K562 (cell line): ENCODE data around the gene DNASE1L3. TPM values are rescaled to one million over a fixed set of nuclear protein-coding genes. Genes with fewer than 3 reads are reported as not detected.

Experiments
- ATAC-seq: fragments of 200-7000 bp; cut with Tn5 transposase; 3 replicates; pipeline ENCODE4 v1.9.1; 2020; ENCODE audit warnings: moderate library complexity
- BruUV-seq: library from RNA; stranded (reverse); fragments of 400-500 nt; replicated peaks from 2 replicates; lab custom pipeline; 2021; lab: Mats Ljungman, UMichigan
- CTCF ChIA-PET: fragments of 300-600 bp; formaldehyde crosslinking; extraction: SDS; loops from one replicate; lab custom pipeline; 2021; ENCODE audit warnings: low intra/inter-chr PET ratio; lab: Yijun Ruan, JAX
- POLR2A ChIA-PET: fragments of 300-600, 350-650 bp; sonication (Branson Sonifier 250); formaldehyde crosslinking; extraction: SDS; loops from one replicate; lab custom pipeline; 2021; ENCODE audit warnings: antibody characterized with exemption, inconsistent platforms; lab: Yijun Ruan, JAX
- DNase-seq, 4 experiments: peaks; one replicate each; pipeline versions ENCODE4 v3.0.0 to v3.0.0-alpha.2; 2011 to 2018; ENCODE audit warnings: low spot score in 3 of 4, mixed read lengths in 3 of 4; ENCODE audit errors: extremely low read depth in 1 of 4
- FAIRE-seq: peaks from 2 replicates; lab custom pipeline; 2011; peaks lifted over from hg19 to GRCh38; lab: Jason Lieb, UNC
- H2AFZ ChIP-seq: 2 replicates; pipeline ENCODE4 v1.6.0; 2011; ENCODE audit warnings: low read depth, low read length, control low read depth, inconsistent platforms
- H3K27ac ChIP-seq: fragments of 200-600 bp; 3 replicates; pipeline ENCODE4 v1.8.0; 2011; ENCODE audit warnings: low read depth, mild to moderate bottlenecking, control low read depth, inconsistent platforms, low read length, moderate library complexity, mixed read lengths; ENCODE audit errors: extremely low read depth
- H3K27me3 ChIP-seq, 2 experiments: fragments of 300-600 bp in 1 of 2; 2 replicates in 1 of 2; 3 replicates in 1 of 2; pipeline versions ENCODE4 v1.6.0 to v1.8.0; 2011; ENCODE audit warnings: inconsistent platforms in 2 of 2, low read length in 2 of 2, mild to moderate bottlenecking in 1 of 2, mixed read lengths in 1 of 2, moderate library complexity in 1 of 2; ENCODE audit not compliant: control insufficient read depth in 2 of 2, insufficient read depth in 2 of 2
- H3K36me3 ChIP-seq: fragments of 300-600 bp; 3 replicates; pipeline ENCODE4 v1.8.0; 2011; ENCODE audit warnings: mild to moderate bottlenecking, low read length, inconsistent platforms; ENCODE audit not compliant: control insufficient read depth, insufficient read depth
- H3K4me1 ChIP-seq, 2 experiments: fragments of 200-600 bp in 1 of 2; replicated peaks in 1 of 2; 2 replicates in 1 of 2; 3 replicates in 1 of 2; pipeline versions ENCODE4 v1.5.1 to v1.8.0; 2011; ENCODE audit warnings: inconsistent platforms in 2 of 2, low read length in 2 of 2, mild to moderate bottlenecking in 1 of 2, mixed read lengths in 1 of 2, moderate library complexity in 1 of 2; ENCODE audit not compliant: control insufficient read depth in 2 of 2, insufficient read depth in 2 of 2
- H3K4me2 ChIP-seq: 2 replicates; pipeline ENCODE4 v1.6.1; 2011; ENCODE audit warnings: low read length, control low read depth, inconsistent platforms, mixed read lengths; ENCODE audit not compliant: insufficient read depth
- H3K4me3 ChIP-seq: fragments of 200-600 bp; sonication (generic), shearing (Covaris generic); 2 replicates; pipeline ENCODE4 v1.5.1; 2016; ENCODE audit warnings: control low read depth, inconsistent platforms
- H3K79me2 ChIP-seq: fragments of 200-600 bp; 3 replicates; pipeline ENCODE4 v1.8.0; 2011; ENCODE audit warnings: low read length, inconsistent platforms; ENCODE audit not compliant: control insufficient read depth, insufficient read depth
- H3K9ac ChIP-seq, 2 experiments: 2 replicates each; pipeline versions ENCODE4 v1.6.0 to v1.6.1; 2011; ENCODE audit warnings: low read depth in 2 of 2, low read length in 2 of 2, control low read depth in 1 of 2, inconsistent platforms in 1 of 2, mild to moderate bottlenecking in 1 of 2, mixed read lengths in 1 of 2; ENCODE audit not compliant: insufficient read depth in 1 of 2
- H3K9me1 ChIP-seq: one replicate; pipeline ENCODE4 v1.6.0; 2011; ENCODE audit warnings: inconsistent platforms, mild to moderate bottlenecking, low read length, moderate library complexity; ENCODE audit not compliant: control insufficient read depth, insufficient read depth
- H3K9me3 ChIP-seq: replicated peaks from 2 replicates; pipeline ENCODE4 v1.5.1; 2011; ENCODE audit warnings: low read depth, low read length, inconsistent platforms; ENCODE audit not compliant: control insufficient read depth, insufficient read depth
- H4K20me1 ChIP-seq: replicated peaks from 2 replicates; pipeline ENCODE4 v1.6.1; 2011; ENCODE audit warnings: low read length, inconsistent platforms, mixed read lengths; ENCODE audit not compliant: control insufficient read depth, insufficient read depth
- BACH1 ChIP-seq: fragments of 200-800 bp; sonication (Bioruptor generic); IDR thresholded peaks from 2 replicates; pipeline ENCODE4 v1.6.1; 2016; ENCODE audit warnings: missing genetic modification characterization, missing compliant biosample characterization
- CHCHD3 ChIP-seq: fragments of 250-450 bp; sonication (Bioruptor Pico); IDR thresholded peaks from 2 replicates; pipeline ENCODE4 v2.1.2; 2022; ENCODE audit warnings: mild to moderate bottlenecking
- CHD7 ChIP-seq: fragments of 200-600 bp; sonication (generic); IDR thresholded peaks from one replicate; pipeline ENCODE4 v1.6.1; 2012; ENCODE audit warnings: mild to moderate bottlenecking, low read depth, low read length, inconsistent platforms
- DDX20 ChIP-seq: fragments of 450-650 bp; IDR thresholded peaks from 2 replicates; pipeline ENCODE4 v1.6.1; 2016; ENCODE audit warnings: missing genetic modification characterization, low read depth, mild to moderate bottlenecking, missing compliant biosample characterization, moderate library complexity
- HDAC3 ChIP-seq: fragments of 450-650 bp; IDR thresholded peaks from 2 replicates; pipeline ENCODE4 v1.6.1; 2018; ENCODE audit warnings: borderline replicate concordance, mild to moderate bottlenecking, moderate library complexity; ENCODE audit not compliant: partially characterized antibody
- RBFOX2 ChIP-seq: fragments of 200-400 bp; formaldehyde crosslinking; IDR thresholded peaks from 2 replicates; pipeline ENCODE4 v1.6.1; 2017; ENCODE audit warnings: low read depth, mild to moderate bottlenecking, low read length, moderate library complexity
- TAL1 ChIP-seq: fragments of 450-650 bp; IDR thresholded peaks from 2 replicates; pipeline ENCODE4 v1.6.1; 2016; ENCODE audit warnings: mild to moderate bottlenecking
- TARDBP ChIP-seq: fragments of 450-650 bp; IDR thresholded peaks from 2 replicates; pipeline ENCODE4 v1.6.1; 2016
- TOE1 ChIP-seq, 2 experiments: fragments of 450-650 bp in 1 of 2; sonication (generic) in 1 of 2; formaldehyde crosslinking in 1 of 2; IDR thresholded peaks; 2 replicates each; pipeline versions ENCODE4 v1.7.1 to v1.8.0; 2016 to 2022; ENCODE audit warnings: borderline replicate concordance in 2 of 2, mild to moderate bottlenecking in 2 of 2, antibody characterized with exemption in 1 of 2, inconsistent platforms in 1 of 2, low read depth in 1 of 2, missing genetic modification reagents in 1 of 2, moderate library complexity in 1 of 2
- ZNF699 ChIP-seq: fragments of 250-450 bp; sonication (Bioruptor Pico); IDR thresholded peaks from 2 replicates; pipeline ENCODE4 v1.8.0; 2021; ENCODE audit warnings: mild to moderate bottlenecking, moderate library complexity; ENCODE audit not compliant: insufficient replicate concordance
- ZNF75A ChIP-seq: fragments of 450-650 bp; formaldehyde crosslinking; IDR thresholded peaks from 2 replicates; pipeline ENCODE4 v1.4.0; 2020; ENCODE audit warnings: mild to moderate bottlenecking
- WGBS: fragments of 100-300 bp; shearing (Covaris generic); methylation state at CpG from one replicate; pipeline ENCODE4 v1.1.6; 2016; ENCODE audit warnings: low coverage, mixed read lengths; ENCODE audit not compliant: insufficient coverage; ENCODE audit errors: missing lambda C conversion rate; 5-methylcytosine and 5-hydroxymethylcytosine counted together
- in situ Hi-C: fragments of 300-500 bp; cut with MboI; formaldehyde crosslinking; loops from 4 replicates; pipeline ENCODE4 v1.15.0; 2018; ENCODE audit warnings: inconsistent platforms, mixed read lengths
- intact Hi-C: fragments of 100-400 bp; cut with micrococcal nuclease; formaldehyde crosslinking; loops from 2 replicates; pipeline ENCODE4 v1.14.2; 2022
- polyA plus RNA-seq, 8 experiments: library from polyadenylated mRNA; depleted of rRNA in 4 of 8; stranded (reverse) in 5 of 8; unstranded in 3 of 8; fragments of >200 nt; fragmentation: Nextera tagmentation in 2 of 8; fragmentation: Illumina TruSeq in 1 of 8; extraction: Ambion mirVana in 2 of 8; extraction: Trizol in 1 of 8; gene quantifications; 2 replicates each; pipeline versions ENCODE4 v1.2.1 to v1.2.3, GENCODE V29; 2011 to 2014; ENCODE audit warnings: inconsistent platforms in 1 of 8, missing spikeins in 1 of 8
- total RNA-seq, 7 experiments: library from RNA; depleted of rRNA in 6 of 7; stranded (reverse); fragments of >200 nt in 6 of 7; fragmentation: Illumina TruSeq in 2 of 7; extraction: Trizol in 2 of 7; gene quantifications; 2 replicates each; pipeline versions ENCODE4 v1.2.1 to v1.2.3, GENCODE V29; 2011 to 2021; ENCODE audit warnings: low replicate concordance in 1 of 7

Gene DNASE1L3
- total and polyA plus RNA-seq, 9 of the 15 experiments (the other 6 are each of a cell fraction or from before 2014, with no cell fraction given), result 0.06 TPM; not detected in 8

- H3K27ac ChIP-seq, result no peak overlapping the region
- ChIA-PET CTCF (no interaction called here), POLR2A (interaction anchor here (0.7 to 1.1 kb wide), 3 partner anchors 8 to 27 kb away, joined by 3 read pairs; no protein-coding TSS in a partner anchor)
- no peak for FAIRE-seq
- no peak overlapping the region for H3K4me2 ChIP-seq
- H3K9me3 ChIP-seq, result no peaks in the 10 kb centered on the region
- ATAC-seq, result peak; percentile 41
- no peaks in the 10 kb centered on the region for H3K27me3 ChIP-seq
- peaks cover 7% of the 10 kb centered on the region; the same call in 1 of the 2 replicates for H4K20me1 ChIP-seq
- H3K4me3 ChIP-seq, result no peak overlapping the region
- peaks cover 0 to 10% of the 10 kb centered on the region in 2 experiments; a peak in 3 of 5 replicates for H3K4me1 ChIP-seq
- in situ Hi-C loops, result no loop called here
- H3K79me2 ChIP-seq, result no peaks in the 10 kb centered on the region
- 23% methylated on average over 6 of the region's 8 CpGs for WGBS
- no peaks in the 10 kb centered on the region for H3K36me3 ChIP-seq
- H3K9ac ChIP-seq, result no peak overlapping the region
- no peak for DNase-seq
- no peaks in the 10 kb centered on the region for H3K9me1 ChIP-seq
- BruUV-seq, result no TSS peak
- H2AFZ ChIP-seq, result no peak overlapping the region
- intact Hi-C loops, result no loop called here
- TF ChIP-seq TARDBP (no peak), BACH1 (tag) (no peak), TOE1 (IDR thresholded peaks at IDR 0.05; ENCODE audit: borderline replicate concordance) (no peak), TOE1 (CRISPR knock-in tag; IDR thresholded peaks at IDR 0.05; ENCODE audit: borderline replicate concordance, low read depth) (no peak), ZNF699 (no peak), HDAC3 (no peak), RBFOX2 (no peak), DDX20 (tag) (no peak), ZNF75A (CRISPR knock-in tag) (no peak), CHD7 (no peak), CHCHD3 (CRISPR knock-in tag) (no peak), TAL1 (no peak)
These were observed 39.4 kb upstream of the DNASE1L3 start for GRCh38 chr3:58250093-58250707.
